Measurements from ENCODE around the gene PRRG2.

The PRRG2 gene

GRCh38 chr19:49557641-49558325 is 23.3 kb upstream of the PRRG2 start:
- no peak for DNase-seq

- DNase-seq: no peak
These were observed 22.5 kb upstream of the PRRG2 start for GRCh38 chr19:49558591-49558990.

- DNase-seq: no peak
These were observed 21.7 kb upstream of the PRRG2 start for GRCh38 chr19:49559443-49559842.

GRCh38 chr19:49559928-49560327 is 21.2 kb upstream of the PRRG2 start:
- DNase-seq: no peak

GRCh38 chr19:49560358-49560900 is 20.7 kb upstream of the PRRG2 start:
- no peak for DNase-seq

GRCh38 chr19:49564616-49565045 is 16.5 kb upstream of the PRRG2 start:
- DNase-seq: no peak

- no peak for DNase-seq
These were observed 15.9 kb upstream of the PRRG2 start for GRCh38 chr19:49565261-49565660.

GRCh38 chr19:49566302-49566701 is 14.8 kb upstream of the PRRG2 start:
- DNase-seq: no peak

GRCh38 chr19:49567861-49568441 is 13.2 kb upstream of the PRRG2 start:
- no peak for DNase-seq

GRCh38 chr19:49570138-49570856 is 10.8 kb upstream of the PRRG2 start:
- no peak for DNase-seq

- DNase-seq: no peak
These were observed 10.0 kb upstream of the PRRG2 start for GRCh38 chr19:49570997-49571676.

- no peak for DNase-seq
These were observed 8.1 kb upstream of the PRRG2 start for GRCh38 chr19:49573009-49573408.

- DNase-seq: no peak
These were observed 7.7 kb upstream of the PRRG2 start for GRCh38 chr19:49573425-49573824.

GRCh38 chr19:49574206-49574755 is 6.8 kb upstream of the PRRG2 start:
- no peak for DNase-seq

GRCh38 chr19:49579193-49579592 is 1.9 kb upstream of the PRRG2 start:
- no peak for DNase-seq

GRCh38 chr19:49579947-49580263 is 1.2 kb upstream of the PRRG2 start:
- DNase-seq: no peak

- DNase-seq: peak; percentile 44
These were observed 681 bp upstream of the PRRG2 start, which contains the start of gene NOSIP for GRCh38 chr19:49580264-49581006. TSS of gene NOSIP (minus strand) at chr19:49580556. CDS start at chr19:49560691, 19,865 bp downstream.

- no peak for DNase-seq
These were observed 2.1 kb downstream of the PRRG2 start for GRCh38 chr19:49583239-49583638.

- DNase-seq: no peak
These were observed 3.9 kb downstream of the PRRG2 start for GRCh38 chr19:49585023-49585422.

- no peak for DNase-seq
These were observed 6.1 kb downstream of the PRRG2 start for GRCh38 chr19:49587227-49587626.

- no peak for DNase-seq
These were observed 7.4 kb downstream of the PRRG2 start for GRCh38 chr19:49588365-49589122.

- no peak for DNase-seq
These were observed 8.4 kb downstream of the PRRG2 start for GRCh38 chr19:49589502-49589905.

All from 8988T (cell line).